Progenitor cell of endocrine pancreas (in vitro differentiated cells): Measurements from ENCODE around the gene LOXL1. TPM values are rescaled to one million over a fixed set of nuclear protein-coding genes. Genes with fewer than 3 reads are reported as not detected.

ENCODE experiments used
- DNase-seq: peaks from one replicate; pipeline ENCODE4 v3.0.0; 2021; ENCODE audit warnings: low spot score; ENCODE audit not compliant: unreplicated experiment
- H3K27ac Mint-ChIP-seq: 2 replicates; pipeline ENCODE4 v1.8.0; 2021; ENCODE audit warnings: mild to moderate bottlenecking, moderate library complexity, mixed read lengths
- H3K27me3 Mint-ChIP-seq: 2 replicates; pipeline ENCODE4 v1.8.0; 2021; ENCODE audit warnings: mixed read lengths
- H3K36me3 Mint-ChIP-seq: 2 replicates; pipeline ENCODE4 v1.8.0; 2022; ENCODE audit warnings: mixed read lengths; ENCODE audit not compliant: insufficient read depth
- H3K4me1 Mint-ChIP-seq: 2 replicates; pipeline ENCODE4 v1.8.0; 2021; ENCODE audit warnings: low read depth, mixed read lengths
- H3K4me3 Mint-ChIP-seq: 2 replicates; pipeline ENCODE4 v1.8.0; 2021; ENCODE audit warnings: low read depth, mild to moderate bottlenecking, moderate library complexity, mixed read lengths
- H3K9me3 Mint-ChIP-seq: 2 replicates; pipeline ENCODE4 v1.8.0; 2021; ENCODE audit warnings: low read depth, mixed read lengths
- CTCF ChIP-seq: fragments of 200-600 bp; sonication (generic); IDR thresholded peaks from one replicate; pipeline ENCODE4 v1.5.0; 2021; ENCODE audit warnings: antibody characterized with exemption, mild to moderate bottlenecking; ENCODE audit not compliant: unreplicated experiment
- total RNA-seq: library from RNA; stranded (reverse); gene quantifications from 2 replicates; pipeline ENCODE4 v1.2.1, GENCODE V29; 2021

Gene LOXL1
- total RNA-seq, 1 donor from 2014 or later, result 17.4 TPM

GRCh38 chr15:73928971-73929627 lies 2.8 kb downstream of the LOXL1 start:
- Mint-ChIP-seq H3K36me3 (no peaks in the 10 kb centered on the region), H3K4me1 (peaks cover 3% of the 10 kb centered on the region), H3K27ac (no peak overlapping the region), H3K9me3 (no peaks in the 10 kb centered on the region), H3K4me3 (peak overlapping the region; percentile 64), H3K27me3 (peaks cover 18% of the 10 kb centered on the region)
- TF ChIP-seq CTCF, result no peak
- DNase-seq, result no peak

- Mint-ChIP-seq H3K4me3 (no peak overlapping the region), H3K9me3 (no peaks in the 10 kb centered on the region), H3K4me1 (peaks cover 3% of the 10 kb centered on the region)
These were observed 4.1 kb downstream of the LOXL1 start for GRCh38 chr15:73930371-73930770.

GRCh38 chr15:73930790-73931281 lies 4.6 kb downstream of the LOXL1 start:
- H3K27me3 Mint-ChIP-seq, result peaks cover 5% of the 10 kb centered on the region
- no peaks in the 10 kb centered on the region for H3K36me3 Mint-ChIP-seq
- no peak for DNase-seq
- H3K4me3 Mint-ChIP-seq, result no peak overlapping the region
- no peaks in the 10 kb centered on the region for H3K9me3 Mint-ChIP-seq
- H3K27ac Mint-ChIP-seq, result no peak overlapping the region
- peaks cover 3% of the 10 kb centered on the region for H3K4me1 Mint-ChIP-seq
- TF ChIP-seq CTCF, result no peak

More at GRCh38 chr15:73930371-73930770, 4.1 kb downstream of the LOXL1 start:
- Mint-ChIP-seq H3K27ac (no peak overlapping the region), H3K36me3 (no peaks in the 10 kb centered on the region), H3K27me3 (peaks cover 10% of the 10 kb centered on the region)
- no peak for DNase-seq
- no peak for TF ChIP-seq CTCF

- Mint-ChIP-seq H3K27ac (no peak overlapping the region), H3K4me3 (no peak overlapping the region), H3K9me3 (no peaks in the 10 kb centered on the region), H3K36me3 (no peaks in the 10 kb centered on the region), H3K27me3 (peaks cover 4% of the 10 kb centered on the region), H3K4me1 (peaks cover 3% of the 10 kb centered on the region)
- no peak for TF ChIP-seq CTCF
- no peak for DNase-seq
These were observed 5.2 kb downstream of the LOXL1 start for GRCh38 chr15:73931441-73931840.

- H3K4me3 Mint-ChIP-seq, result no peak overlapping the region
- TF ChIP-seq CTCF, result no peak
- no peak overlapping the region for H3K27ac Mint-ChIP-seq
- H3K27me3 Mint-ChIP-seq, result peaks cover 4% of the 10 kb centered on the region
- H3K4me1 Mint-ChIP-seq, result peaks cover 3% of the 10 kb centered on the region
- H3K9me3 Mint-ChIP-seq, result no peaks in the 10 kb centered on the region
- H3K36me3 Mint-ChIP-seq, result no peaks in the 10 kb centered on the region
- DNase-seq, result no peak
These were observed 6.3 kb downstream of the LOXL1 start for GRCh38 chr15:73932381-73933191.
